GM12872 (cell line): ENCODE data around the gene TSBP1.

ENCODE experiments used
- TF ChIP-seq, protein P1 (sequence below): IDR thresholded peaks from 3 replicates; pipeline ENCODE4 v1.5.1; 2011; ENCODE audit warnings: low read depth, mild to moderate bottlenecking, low read length, moderate library complexity; ENCODE audit not compliant: insufficient read depth

Gene TSBP1

DNA sequence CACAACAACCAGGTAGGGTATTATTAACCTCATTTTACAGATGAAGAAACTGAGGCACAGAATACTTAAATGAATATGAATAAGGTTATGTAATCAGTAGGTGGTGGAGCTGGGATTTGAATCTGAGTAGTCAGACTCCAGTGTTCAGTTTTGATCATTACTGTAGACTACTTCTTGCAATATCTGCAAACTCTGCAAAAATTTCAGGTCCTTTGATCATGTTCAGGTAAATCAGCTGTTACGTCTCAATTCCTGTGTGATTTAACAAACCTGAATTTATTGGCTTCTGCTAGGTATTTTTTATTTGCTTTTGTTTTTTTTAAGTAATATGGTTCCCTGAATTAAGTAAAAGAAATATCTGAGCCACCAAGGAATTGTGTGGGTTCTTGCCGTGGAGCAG is 77.1 kb downstream of the TSBP1 start:
- TF ChIP-seq, protein P1, sequence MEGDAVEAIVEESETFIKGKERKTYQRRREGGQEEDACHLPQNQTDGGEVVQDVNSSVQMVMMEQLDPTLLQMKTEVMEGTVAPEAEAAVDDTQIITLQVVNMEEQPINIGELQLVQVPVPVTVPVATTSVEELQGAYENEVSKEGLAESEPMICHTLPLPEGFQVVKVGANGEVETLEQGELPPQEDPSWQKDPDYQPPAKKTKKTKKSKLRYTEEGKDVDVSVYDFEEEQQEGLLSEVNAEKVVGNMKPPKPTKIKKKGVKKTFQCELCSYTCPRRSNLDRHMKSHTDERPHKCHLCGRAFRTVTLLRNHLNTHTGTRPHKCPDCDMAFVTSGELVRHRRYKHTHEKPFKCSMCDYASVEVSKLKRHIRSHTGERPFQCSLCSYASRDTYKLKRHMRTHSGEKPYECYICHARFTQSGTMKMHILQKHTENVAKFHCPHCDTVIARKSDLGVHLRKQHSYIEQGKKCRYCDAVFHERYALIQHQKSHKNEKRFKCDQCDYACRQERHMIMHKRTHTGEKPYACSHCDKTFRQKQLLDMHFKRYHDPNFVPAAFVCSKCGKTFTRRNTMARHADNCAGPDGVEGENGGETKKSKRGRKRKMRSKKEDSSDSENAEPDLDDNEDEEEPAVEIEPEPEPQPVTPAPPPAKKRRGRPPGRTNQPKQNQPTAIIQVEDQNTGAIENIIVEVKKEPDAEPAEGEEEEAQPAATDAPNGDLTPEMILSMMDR: no peak

DNA sequence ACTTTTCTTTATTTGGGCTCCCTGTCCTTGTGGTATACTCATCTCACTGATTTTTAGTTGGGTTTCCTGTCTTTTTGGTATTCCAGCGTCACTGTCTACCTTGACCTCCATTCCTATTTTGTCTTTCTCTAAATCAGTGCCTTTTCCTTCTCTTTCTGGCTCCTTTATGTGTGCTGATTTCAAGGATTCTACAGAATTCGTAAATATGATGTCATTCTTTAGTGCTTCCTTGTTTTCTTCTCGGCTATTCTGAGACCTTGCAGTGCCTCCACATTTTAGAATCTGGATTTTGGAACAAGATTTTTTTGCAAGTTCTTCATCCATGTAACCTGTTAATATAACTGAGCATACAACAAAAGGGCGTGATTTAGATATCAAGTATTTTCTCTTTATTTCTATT is 78.0 kb downstream of the TSBP1 start:
- TF ChIP-seq, protein P1: no peak

DNA sequence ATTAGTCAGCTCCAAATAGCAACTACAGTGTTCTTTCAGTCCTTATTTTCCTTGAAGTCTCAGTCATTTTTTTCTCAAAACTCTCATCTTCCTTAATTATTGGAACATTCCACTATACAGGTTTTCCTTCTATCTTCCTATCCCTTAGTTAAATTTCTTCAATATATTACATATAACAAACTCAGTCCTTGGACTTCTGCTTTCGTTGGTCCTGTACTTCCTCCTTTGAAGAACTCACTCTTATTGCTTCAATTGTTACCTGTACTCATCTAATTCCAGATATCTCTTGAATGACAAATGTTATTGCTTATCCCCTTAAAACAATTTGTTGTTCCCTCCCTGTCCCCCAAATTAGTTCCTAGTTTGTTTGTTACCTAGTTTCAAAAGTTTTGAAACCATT is 80.2 kb downstream of the TSBP1 start:
- TF ChIP-seq, protein P1: no peak

DNA sequence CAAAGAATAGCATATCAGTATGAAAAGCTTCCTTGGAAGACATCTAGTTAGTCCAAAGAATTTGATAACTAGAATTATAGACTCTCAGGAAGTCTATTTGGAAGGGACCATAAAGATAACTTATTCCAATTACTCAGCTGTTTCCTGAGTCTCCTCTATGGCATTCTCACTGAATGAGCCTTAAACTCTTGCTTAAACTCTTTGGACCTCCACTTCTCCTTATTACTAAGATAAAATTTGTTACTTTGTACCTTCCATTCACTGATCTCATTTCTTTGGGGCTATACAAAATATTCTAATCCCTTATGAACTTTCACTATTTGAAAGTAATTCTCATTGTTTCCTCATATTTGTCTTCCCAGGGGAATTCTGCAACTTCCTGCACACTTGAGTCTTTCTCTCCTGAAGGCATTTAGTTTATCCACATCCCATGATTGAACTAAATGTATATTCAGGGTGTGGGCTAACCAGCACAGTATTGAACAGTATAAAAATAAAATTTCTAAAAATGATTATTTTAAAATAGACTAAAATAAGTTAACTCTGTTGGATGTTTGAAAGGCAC is 80.7 kb downstream of the TSBP1 start:
- TF ChIP-seq, protein P1: no peak

DNA sequence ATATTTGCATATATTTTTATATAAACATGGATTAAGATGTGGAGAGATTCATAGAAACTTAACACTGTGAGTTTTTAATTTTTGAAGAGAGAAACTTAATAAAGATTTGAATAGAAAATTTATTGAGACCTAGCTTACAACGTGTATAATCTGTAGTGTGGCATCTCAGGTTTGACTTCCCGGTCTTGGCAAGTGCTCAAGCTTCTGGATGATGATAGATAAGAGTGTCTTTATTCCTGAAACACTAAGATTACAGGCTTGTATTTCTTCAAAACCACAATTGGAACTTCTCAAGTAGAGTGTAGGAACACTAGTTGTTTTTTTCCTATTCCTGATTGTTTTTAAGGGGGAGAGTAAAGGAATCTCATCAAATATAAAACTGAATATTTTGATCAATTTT is 83.3 kb downstream of the TSBP1 start:
- TF ChIP-seq, protein P1: no peak

DNA sequence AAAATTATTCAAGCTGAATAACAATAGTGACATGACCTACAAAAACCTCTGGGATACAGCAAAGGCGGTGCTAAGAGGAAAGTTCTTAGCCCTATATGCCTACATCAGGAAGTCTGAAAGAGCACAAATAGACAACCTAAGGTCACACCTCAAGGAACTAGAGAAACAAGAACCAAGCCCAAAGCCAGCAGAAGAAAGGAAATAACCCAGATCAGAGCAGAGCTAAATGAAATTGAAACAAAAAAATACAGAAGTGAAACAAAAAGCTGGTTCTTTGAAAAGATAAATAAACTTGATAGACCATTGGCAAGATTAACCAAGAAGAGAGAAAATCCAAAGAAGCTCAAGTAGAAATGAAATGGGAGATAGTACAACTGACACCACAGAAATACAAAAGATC is 100.3 kb downstream of the TSBP1 start:
- TF ChIP-seq, protein P1: no peak

DNA sequence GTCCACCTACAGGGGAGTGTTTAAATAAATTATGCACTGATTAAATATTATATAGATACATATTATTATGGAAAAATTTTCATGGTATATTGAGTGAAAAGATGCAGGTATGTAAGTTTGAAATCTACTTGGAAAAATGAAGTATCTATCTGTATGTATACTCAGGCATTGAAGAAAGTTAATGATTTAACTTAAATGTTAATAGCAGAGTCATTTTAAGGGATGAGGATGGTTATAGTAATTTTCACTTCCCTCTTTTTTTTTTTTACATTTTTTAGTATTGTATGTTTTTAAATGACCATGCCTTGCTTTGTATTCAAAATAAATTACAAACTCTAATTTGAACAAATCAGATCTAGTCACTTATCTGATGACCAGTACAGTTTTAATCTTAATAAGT is 104.7 kb downstream of the TSBP1 start:
- TF ChIP-seq, protein P1: no peak
